Activated T-cell treated with anti-CD3 and anti-CD28 coated beads, Interleukin-2, amount 50 U/mL, for 72 hours (primary cell): ENCODE results near the gene ATRNL1. TPM values are rescaled to one million over a fixed set of nuclear protein-coding genes. Genes with fewer than 3 reads are reported as not detected.
"Not testable (repeated sequence)": the region's sequence is repeated elsewhere in the genome, so short reads cannot be mapped to it uniquely, and the experiment has no call there.

Source experiments
- ATAC-seq, 2 donors: fragments of 150-1000 bp; cut with Tn5 transposase; replicated peaks in 1 of 2; 2 replicates each; pipeline ENCODE4 v1.10.0; 2021; ENCODE audit warnings: moderate library complexity in 2 of 2, mild to moderate bottlenecking in 1 of 2
- DNase-seq, 2 donors: peaks; one replicate each; pipeline ENCODE4 v3.0.0; 2021 to 2022; ENCODE audit warnings: mixed read lengths in 1 of 2
- H3K27ac Mint-ChIP-seq: one replicate; pipeline ENCODE4 v1.8.0; 2022; ENCODE audit warnings: mild to moderate bottlenecking, moderate library complexity, mixed read lengths
- H3K27me3 Mint-ChIP-seq: one replicate; pipeline ENCODE4 v1.8.0; 2022; ENCODE audit warnings: low read depth, mixed read lengths
- H3K36me3 Mint-ChIP-seq, 2 donors: one replicate each; pipeline ENCODE4 v1.8.0; 2022; ENCODE audit warnings: mixed read lengths in 2 of 2, mild to moderate bottlenecking in 1 of 2; ENCODE audit not compliant: insufficient read depth in 2 of 2
- H3K4me1 Mint-ChIP-seq: one replicate; pipeline ENCODE4 v1.8.0; 2022; ENCODE audit warnings: low read depth, mixed read lengths
- H3K4me3 Mint-ChIP-seq, 2 donors: one replicate each; pipeline ENCODE4 v1.8.0; 2022; ENCODE audit warnings: mild to moderate bottlenecking in 2 of 2, mixed read lengths in 2 of 2, moderate library complexity in 2 of 2
- H3K9me3 Mint-ChIP-seq, 2 donors: one replicate each; pipeline ENCODE4 v1.8.0; 2022; ENCODE audit warnings: mixed read lengths in 2 of 2
- total RNA-seq, 2 donors: library from RNA; stranded (reverse); gene quantifications; one replicate each; pipeline ENCODE4 v1.2.3, GENCODE V29; 2022

ATRNL1 gene
- total RNA-seq, 2 donors from 2014 or later, result 0.23 to 0.94 TPM

GRCh38 chr10:115417585-115418265 lies 324.6 kb downstream of the ATRNL1 start:
- peak in 1 of 2 donors; percentile 3 for DNase-seq
- H3K9me3 Mint-ChIP-seq, result peaks cover 7% of the 10 kb centered on the region in 2 donors

GRCh38 chr10:115422624-115423023 lies 329.5 kb downstream of the ATRNL1 start:
- no peak overlapping the region for H3K4me3 Mint-ChIP-seq
- no peaks in the 10 kb centered on the region for H3K4me1 Mint-ChIP-seq
- peaks cover 6 to 9% of the 10 kb centered on the region in 2 donors for H3K9me3 Mint-ChIP-seq
- no peaks in the 10 kb centered on the region for H3K36me3 Mint-ChIP-seq
- DNase-seq (no peak), ATAC-seq (no peak)
- no peak overlapping the region for H3K27ac Mint-ChIP-seq
- H3K27me3 Mint-ChIP-seq, result no peaks in the 10 kb centered on the region

More at GRCh38 chr10:115417585-115418265, 324.6 kb downstream of the ATRNL1 start:
- no peak overlapping the region for H3K27ac Mint-ChIP-seq
- peak; percentile 35 to 49 for ATAC-seq
- no peak overlapping the region for H3K4me3 Mint-ChIP-seq
- no peaks in the 10 kb centered on the region for H3K4me1 Mint-ChIP-seq
- H3K36me3 Mint-ChIP-seq, result no peaks in the 10 kb centered on the region
- H3K27me3 Mint-ChIP-seq, result no peaks in the 10 kb centered on the region

- Mint-ChIP-seq H3K27me3 (no peaks in the 10 kb centered on the region), H3K4me3 (no peak overlapping the region)
Measured at GRCh38 chr10:115427611-115428010, 334.4 kb downstream of the ATRNL1 start.

GRCh38 chr10:115432188-115432819 lies 339.1 kb downstream of the ATRNL1 start:
- ATAC-seq, result no peak
- DNase-seq, result no peak
- Mint-ChIP-seq H3K27ac (no peak overlapping the region), H3K27me3 (no peaks in the 10 kb centered on the region), H3K36me3 (no peaks in the 10 kb centered on the region), H3K4me1 (no peaks in the 10 kb centered on the region), H3K4me3 (no peak overlapping the region), H3K9me3 (peaks cover 3% of the 10 kb centered on the region in 2 donors)

More at GRCh38 chr10:115427611-115428010, 334.4 kb downstream of the ATRNL1 start:
- Mint-ChIP-seq H3K27ac (no peak overlapping the region), H3K36me3 (no peaks in the 10 kb centered on the region), H3K4me1 (no peaks in the 10 kb centered on the region), H3K9me3 (peaks cover 0 to 2% of the 10 kb centered on the region in 2 donors)
- no peak for ATAC-seq
- DNase-seq, result no peak

GRCh38 chr10:115436999-115437398 lies 343.8 kb downstream of the ATRNL1 start:
- DNase-seq, result no peak
- H3K9me3 Mint-ChIP-seq, result peaks cover 3% of the 10 kb centered on the region in 2 donors
- no peak overlapping the region for H3K27ac Mint-ChIP-seq
- H3K4me1 Mint-ChIP-seq, result no peaks in the 10 kb centered on the region
- no peak overlapping the region for H3K4me3 Mint-ChIP-seq
- no peaks in the 10 kb centered on the region for H3K27me3 Mint-ChIP-seq
- ATAC-seq, result no peak
- H3K36me3 Mint-ChIP-seq, result no peaks in the 10 kb centered on the region

GRCh38 chr10:115441907-115442545 lies 348.9 kb downstream of the ATRNL1 start:
- Mint-ChIP-seq H3K27ac (no peak overlapping the region), H3K27me3 (no peaks in the 10 kb centered on the region), H3K9me3 (peaks cover under 1% of the 10 kb centered on the region in 2 donors), H3K36me3 (no peaks in the 10 kb centered on the region), H3K4me3 (no peak overlapping the region), H3K4me1 (no peaks in the 10 kb centered on the region)
- DNase-seq (no peak), ATAC-seq (no peak)

- Mint-ChIP-seq H3K27ac (no peak overlapping the region), H3K36me3 (peaks cover 0 to 2% of the 10 kb centered on the region in 2 donors), H3K9me3 (peaks cover 4 to 5% of the 10 kb centered on the region in 2 donors), H3K4me1 (no peaks in the 10 kb centered on the region), H3K4me3 (no peak overlapping the region), H3K27me3 (no peaks in the 10 kb centered on the region)
- ATAC-seq (no peak), DNase-seq (no peak)
Measured at GRCh38 chr10:115456812-115457211, 363.6 kb downstream of the ATRNL1 start.

- Mint-ChIP-seq H3K27me3 (no peaks in the 10 kb centered on the region), H3K4me3 (no peak overlapping the region), H3K36me3 (no peaks in the 10 kb centered on the region), H3K4me1 (no peaks in the 10 kb centered on the region), H3K27ac (no peak overlapping the region), H3K9me3 (peaks cover 3 to 11% of the 10 kb centered on the region in 2 donors)
- ATAC-seq, result no peak
- DNase-seq, result no peak
Measured at GRCh38 chr10:115483294-115483693, 390.1 kb downstream of the ATRNL1 start.

GRCh38 chr10:115491526-115492140 lies 398.5 kb downstream of the ATRNL1 start:
- ATAC-seq, result no peak
- no peaks in the 10 kb centered on the region for H3K36me3 Mint-ChIP-seq
- peaks cover 14 to 21% of the 10 kb centered on the region in 2 donors for H3K9me3 Mint-ChIP-seq
- no peak for DNase-seq
- no peaks in the 10 kb centered on the region for H3K27me3 Mint-ChIP-seq
- no peak overlapping the region for H3K4me3 Mint-ChIP-seq
- H3K4me1 Mint-ChIP-seq, result no peaks in the 10 kb centered on the region
- H3K27ac Mint-ChIP-seq, result no peak overlapping the region

GRCh38 chr10:115503546-115503945 lies 410.4 kb downstream of the ATRNL1 start:
- ATAC-seq, result no peak

GRCh38 chr10:115514895-115515294 lies 421.7 kb downstream of the ATRNL1 start:
- no peaks in the 10 kb centered on the region for H3K36me3 Mint-ChIP-seq
- no peaks in the 10 kb centered on the region for H3K4me1 Mint-ChIP-seq
- H3K9me3 Mint-ChIP-seq, result peaks cover 5 to 6% of the 10 kb centered on the region in 2 donors
- ATAC-seq (no peak), DNase-seq (no peak)
- no peaks in the 10 kb centered on the region for H3K27me3 Mint-ChIP-seq
- no peak overlapping the region for H3K27ac Mint-ChIP-seq
- H3K4me3 Mint-ChIP-seq, result no peak overlapping the region

More at GRCh38 chr10:115503546-115503945, 410.4 kb downstream of the ATRNL1 start:
- Mint-ChIP-seq H3K4me3 (no peak overlapping the region), H3K4me1 (no peaks in the 10 kb centered on the region), H3K36me3 (no peaks in the 10 kb centered on the region), H3K27me3 (no peaks in the 10 kb centered on the region), H3K27ac (no peak overlapping the region), H3K9me3 (peaks cover 3% of the 10 kb centered on the region in 2 donors)
- no peak for DNase-seq

GRCh38 chr10:115525141-115525540 lies 432.0 kb downstream of the ATRNL1 start:
- peaks cover 1 to 2% of the 10 kb centered on the region in 2 donors for H3K36me3 Mint-ChIP-seq
- no peak overlapping the region for H3K27ac Mint-ChIP-seq
- DNase-seq (no peak), ATAC-seq (no peak)
- H3K27me3 Mint-ChIP-seq, result no peaks in the 10 kb centered on the region
- H3K9me3 Mint-ChIP-seq, result peaks cover 8 to 16% of the 10 kb centered on the region in 2 donors
- no peak overlapping the region for H3K4me3 Mint-ChIP-seq
- H3K4me1 Mint-ChIP-seq, result no peaks in the 10 kb centered on the region

- peaks cover 8 to 16% of the 10 kb centered on the region in 2 donors for H3K9me3 Mint-ChIP-seq
- not testable (repeated sequence) for H3K27me3 Mint-ChIP-seq, H3K36me3 Mint-ChIP-seq, H3K4me1 Mint-ChIP-seq, ATAC-seq, H3K27ac Mint-ChIP-seq, H3K4me3 Mint-ChIP-seq, DNase-seq
Measured at GRCh38 chr10:115527682-115528081, 434.5 kb downstream of the ATRNL1 start.
